Activated naive CD4-positive, alpha-beta T cell treated with anti-CD3 and anti-CD28 coated beads, Interleukin-2, amount 10 ng/mL, durations not matched to agents 7 days and 5 days (primary cell): ENCODE data around the gene BPTF.
A peak's percentile ranks its signal among the peaks of the same experiment; 100 is the strongest.
"Not testable (repeated sequence)": the region's sequence is repeated elsewhere in the genome, so short reads cannot be mapped to it uniquely, and the experiment has no call there.

ENCODE experiments used
- CTCF ChIA-PET: fragments of 350-600 bp; sonication (Branson Sonifier 250); formaldehyde crosslinking; loops from one replicate; lab custom pipeline; 2021; ENCODE audit warnings: antibody characterized with exemption; lab: Charles Lee
- DNase-seq: peaks from one replicate; pipeline ENCODE4 v3.0.0-alpha.2; 2020
- H3K27ac Mint-ChIP-seq: one replicate; pipeline ENCODE4 v1.8.0; 2021; ENCODE audit warnings: mild to moderate bottlenecking, moderate library complexity, mixed read lengths
- H3K27me3 Mint-ChIP-seq: one replicate; pipeline ENCODE4 v1.8.0; 2021; ENCODE audit warnings: mild to moderate bottlenecking, mixed read lengths
- H3K36me3 Mint-ChIP-seq: one replicate; pipeline ENCODE4 v1.8.0; 2021; ENCODE audit warnings: mixed read lengths
- H3K4me1 Mint-ChIP-seq: one replicate; pipeline ENCODE4 v1.8.0; 2021; ENCODE audit warnings: mixed read lengths
- H3K4me3 Mint-ChIP-seq: one replicate; pipeline ENCODE4 v1.8.0; 2021; ENCODE audit warnings: mild to moderate bottlenecking, moderate library complexity, mixed read lengths
- H3K9me3 Mint-ChIP-seq: one replicate; pipeline ENCODE4 v1.8.0; 2021; ENCODE audit warnings: mixed read lengths

The BPTF gene

DNA sequence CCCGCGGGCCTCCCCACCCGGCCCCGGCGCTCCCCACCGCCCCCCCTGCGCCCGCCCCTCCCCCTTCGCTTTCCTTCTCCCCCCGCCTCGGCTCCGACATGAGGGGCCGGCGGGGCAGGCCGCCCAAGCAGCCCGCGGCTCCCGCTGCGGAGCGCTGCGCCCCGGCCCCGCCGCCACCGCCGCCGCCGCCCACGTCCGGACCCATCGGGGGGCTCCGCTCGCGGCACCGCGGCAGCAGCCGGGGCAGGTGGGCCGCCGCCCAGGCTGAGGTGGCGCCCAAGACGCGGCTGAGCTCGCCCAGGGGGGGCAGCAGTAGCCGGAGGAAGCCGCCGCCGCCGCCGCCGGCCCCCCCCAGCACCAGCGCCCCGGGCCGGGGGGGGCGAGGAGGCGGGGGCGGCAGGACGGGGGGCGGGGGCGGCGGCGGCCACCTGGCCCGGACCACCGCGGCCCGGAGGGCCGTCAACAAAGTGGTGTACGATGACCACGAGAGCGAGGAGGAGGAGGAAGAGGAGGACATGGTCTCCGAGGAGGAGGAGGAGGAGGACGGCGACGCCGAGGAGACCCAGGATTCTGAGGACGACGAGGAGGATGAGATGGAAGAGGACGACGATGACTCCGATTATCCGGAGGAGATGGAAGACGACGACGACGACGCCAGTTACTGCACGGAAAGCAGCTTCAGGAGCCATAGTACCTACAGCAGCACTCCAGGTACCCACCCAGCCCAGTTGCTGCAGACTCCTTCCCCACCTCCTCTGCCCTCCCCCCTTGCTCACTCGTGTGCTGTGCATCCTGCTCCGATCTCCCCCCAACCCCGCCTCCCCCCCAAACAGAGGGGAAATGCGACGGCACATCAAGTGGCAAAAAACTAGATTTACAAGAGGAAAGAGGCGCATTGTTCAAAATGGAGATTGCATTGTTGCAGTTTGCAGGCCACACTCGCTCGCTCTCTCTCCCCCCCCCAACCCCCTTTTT, 611 bp downstream of the BPTF start:
- H3K9me3 Mint-ChIP-seq: not testable (repeated sequence)
- Mint-ChIP-seq H3K4me3 (peak overlapping the region; percentile 99), H3K4me1 (peaks cover 43% of the 10 kb centered on the region), H3K36me3 (peaks cover 18% of the 10 kb centered on the region), H3K27me3 (peaks cover 40% of the 10 kb centered on the region), H3K27ac (peak overlapping the region; percentile 99)
- CTCF ChIA-PET: interaction anchor here (0.8 to 2.0 kb wide), 3 partner anchors 26 to 108 kb away, joined by 3 to 6 read pairs (median 5); partner anchors contain the start of gene NOL11
- peak; percentile 77 for DNase-seq

DNA sequence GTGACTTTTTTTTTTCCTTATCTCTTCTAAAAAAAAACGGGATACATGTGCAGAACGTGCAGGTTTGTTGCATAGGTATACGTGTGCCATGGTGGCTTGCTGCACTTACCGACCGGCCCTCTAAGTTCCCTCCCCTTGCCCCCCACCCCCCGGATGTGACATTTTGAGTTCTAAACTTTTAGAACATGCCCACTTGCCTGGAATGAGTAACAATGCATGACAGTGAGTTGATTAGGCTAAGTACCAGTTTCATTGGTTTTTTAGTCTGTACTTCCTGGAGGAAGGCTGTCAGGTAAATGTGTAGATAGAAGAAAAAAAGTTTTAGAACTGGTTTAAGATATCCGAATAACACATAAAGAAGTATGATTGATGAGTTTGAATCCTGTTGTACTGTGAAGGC, 4.0 kb downstream of the BPTF start:
- Mint-ChIP-seq H3K4me3 (peak overlapping the region; percentile 99), H3K36me3 (peaks cover 26% of the 10 kb centered on the region), H3K4me1 (peaks cover 56% of the 10 kb centered on the region), H3K27ac (peak overlapping the region; percentile 68), H3K27me3 (peaks cover 11% of the 10 kb centered on the region), H3K9me3 (no peaks in the 10 kb centered on the region)
- CTCF ChIA-PET: no interaction called here
- peak; percentile 58 for DNase-seq

DNA sequence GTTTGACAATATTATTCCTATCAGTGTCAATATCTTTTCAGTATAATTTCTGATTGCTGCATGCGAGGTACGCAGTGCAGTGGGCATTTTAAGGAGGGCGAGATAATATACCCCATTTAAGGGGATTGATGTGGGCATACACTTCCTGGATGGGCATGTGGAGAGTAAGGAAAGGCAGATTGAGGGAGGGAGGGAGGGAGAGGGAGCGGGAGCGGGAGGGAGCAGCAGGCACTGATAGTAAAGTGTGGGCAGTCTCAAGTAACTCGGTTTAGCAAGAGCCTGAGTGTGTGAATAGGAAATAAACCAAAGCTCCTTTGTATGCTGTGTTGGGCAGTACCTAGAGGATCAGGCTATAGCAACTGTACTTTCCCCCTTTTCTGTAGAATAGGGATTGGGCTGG, 5.1 kb downstream of the BPTF start:
- CTCF ChIA-PET: no interaction called here
- Mint-ChIP-seq H3K27me3 (peaks cover under 1% of the 10 kb centered on the region), H3K4me1 (peaks cover 60% of the 10 kb centered on the region), H3K36me3 (peaks cover 26% of the 10 kb centered on the region), H3K27ac (no peak overlapping the region), H3K4me3 (no peak overlapping the region), H3K9me3 (no peaks in the 10 kb centered on the region)
- DNase-seq: no peak

DNA sequence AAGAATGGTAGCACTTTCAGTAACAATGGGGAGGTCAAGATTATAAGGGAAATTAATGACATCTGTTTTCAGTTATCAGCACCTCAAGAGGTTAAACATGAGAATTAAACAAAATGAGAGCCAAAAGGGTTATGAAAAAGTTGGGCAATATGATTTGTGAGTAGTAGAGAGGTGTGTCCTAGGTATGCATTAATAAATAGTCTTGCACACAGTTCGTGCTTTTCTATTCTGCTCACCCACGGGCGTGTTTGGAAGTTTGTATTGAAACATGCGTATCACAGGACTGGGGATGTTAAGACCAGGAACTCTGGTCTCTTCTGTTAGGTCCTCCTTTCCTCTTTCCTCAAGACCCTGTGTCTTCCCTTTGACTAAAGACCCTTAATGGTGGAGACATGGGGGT, 6.0 kb downstream of the BPTF start:
- H3K36me3 Mint-ChIP-seq: peaks cover 26% of the 10 kb centered on the region
- no peaks in the 10 kb centered on the region for H3K9me3 Mint-ChIP-seq
- H3K27me3 Mint-ChIP-seq: no peaks in the 10 kb centered on the region
- no peak for DNase-seq
- H3K4me3 Mint-ChIP-seq: no peak overlapping the region
- H3K4me1 Mint-ChIP-seq: peaks cover 60% of the 10 kb centered on the region
- H3K27ac Mint-ChIP-seq: no peak overlapping the region
- CTCF ChIA-PET: no interaction called here

DNA sequence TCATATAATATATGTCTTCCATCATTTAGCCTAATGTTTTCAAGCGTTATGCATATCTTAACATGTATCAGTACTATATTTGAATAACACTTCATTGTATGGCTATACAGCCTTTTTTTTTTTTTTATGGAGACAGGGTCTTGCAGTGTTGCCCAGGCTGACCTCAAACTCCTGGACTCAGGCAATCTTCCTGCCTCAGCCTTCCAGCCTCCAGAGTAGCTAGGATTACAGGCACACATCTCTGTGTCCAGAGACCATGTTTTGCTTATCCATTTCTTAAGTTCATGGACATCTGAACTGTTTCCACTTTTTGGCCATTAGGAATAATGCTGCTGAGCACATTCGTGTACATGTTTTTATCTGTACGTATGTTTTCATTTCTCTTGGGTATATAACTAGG, 7.8 kb downstream of the BPTF start:
- Mint-ChIP-seq H3K4me3 (no peak overlapping the region), H3K27ac (no peak overlapping the region), H3K9me3 (no peaks in the 10 kb centered on the region), H3K27me3 (no peaks in the 10 kb centered on the region), H3K36me3 (peaks cover 15% of the 10 kb centered on the region), H3K4me1 (peaks cover 53% of the 10 kb centered on the region)
- CTCF ChIA-PET: no interaction called here
- no peak for DNase-seq

DNA sequence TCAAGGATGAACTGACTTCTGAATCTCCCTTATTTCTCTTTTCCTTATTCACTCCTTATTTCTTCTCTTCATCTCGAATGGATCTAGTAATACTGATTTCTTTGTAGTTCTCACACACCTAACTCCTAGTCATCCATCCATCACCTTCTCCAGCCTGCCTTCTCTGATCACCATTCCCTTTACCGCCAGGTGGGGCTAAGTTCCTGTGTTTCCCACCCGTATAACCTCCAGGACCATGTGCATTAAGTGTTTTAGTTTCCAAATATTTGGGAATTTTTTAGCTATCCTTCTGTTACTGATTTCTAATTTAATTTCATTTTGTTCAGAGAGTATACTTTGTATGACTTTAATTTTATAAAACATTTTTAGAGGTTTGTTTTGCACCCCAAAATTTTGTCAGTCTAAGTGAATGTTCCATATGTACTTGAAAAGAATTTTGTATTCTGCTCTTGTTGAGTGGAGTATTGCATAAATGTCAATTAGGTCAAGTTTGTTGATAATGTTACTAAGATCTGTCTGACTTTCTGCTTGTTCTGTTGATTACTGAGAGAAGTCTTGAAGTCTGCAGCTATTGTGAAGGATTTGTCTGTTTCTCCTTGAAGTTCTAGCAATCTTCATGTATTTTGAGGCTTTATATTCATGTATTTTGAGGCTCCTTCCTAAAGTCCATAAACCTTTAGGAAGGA, 8.8 kb downstream of the BPTF start:
- no peaks in the 10 kb centered on the region for H3K27me3 Mint-ChIP-seq
- H3K36me3 Mint-ChIP-seq: peaks cover 14% of the 10 kb centered on the region
- H3K27ac Mint-ChIP-seq: no peak overlapping the region
- CTCF ChIA-PET: interaction anchor here (0.7 kb wide), 1 partner anchor 33 kb away, joined by 3 read pairs; no protein-coding TSS in a partner anchor
- H3K4me3 Mint-ChIP-seq: no peak overlapping the region
- H3K9me3 Mint-ChIP-seq: no peaks in the 10 kb centered on the region
- H3K4me1 Mint-ChIP-seq: peaks cover 44% of the 10 kb centered on the region
- DNase-seq: no peak

DNA sequence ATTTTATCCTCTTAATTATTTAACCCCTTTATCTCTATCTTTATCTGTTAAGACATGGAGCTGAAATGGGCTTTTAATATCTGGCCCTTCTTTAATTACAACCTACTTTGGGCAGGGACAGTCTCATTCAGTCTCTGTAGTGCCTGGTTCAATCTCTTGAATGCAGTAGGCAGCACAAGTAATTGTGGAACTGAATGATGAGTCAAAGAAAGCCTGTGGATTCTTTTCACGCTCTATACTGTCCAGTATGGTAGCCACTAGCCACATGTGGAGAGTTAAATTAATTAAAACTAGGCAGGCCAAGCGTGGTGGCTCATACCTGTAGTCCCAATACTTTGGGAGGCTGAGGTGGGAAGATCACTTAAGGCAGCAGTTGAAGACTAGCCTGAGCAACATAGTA, 9.3 kb downstream of the BPTF start:
- Mint-ChIP-seq H3K27ac (no peak overlapping the region), H3K36me3 (peaks cover 10% of the 10 kb centered on the region), H3K4me3 (no peak overlapping the region), H3K9me3 (no peaks in the 10 kb centered on the region), H3K27me3 (no peaks in the 10 kb centered on the region), H3K4me1 (peaks cover 40% of the 10 kb centered on the region)
- CTCF ChIA-PET: interaction anchor here (0.7 kb wide), 1 partner anchor 34 kb away, joined by 3 read pairs; no protein-coding TSS in a partner anchor
- no peak for DNase-seq

DNA sequence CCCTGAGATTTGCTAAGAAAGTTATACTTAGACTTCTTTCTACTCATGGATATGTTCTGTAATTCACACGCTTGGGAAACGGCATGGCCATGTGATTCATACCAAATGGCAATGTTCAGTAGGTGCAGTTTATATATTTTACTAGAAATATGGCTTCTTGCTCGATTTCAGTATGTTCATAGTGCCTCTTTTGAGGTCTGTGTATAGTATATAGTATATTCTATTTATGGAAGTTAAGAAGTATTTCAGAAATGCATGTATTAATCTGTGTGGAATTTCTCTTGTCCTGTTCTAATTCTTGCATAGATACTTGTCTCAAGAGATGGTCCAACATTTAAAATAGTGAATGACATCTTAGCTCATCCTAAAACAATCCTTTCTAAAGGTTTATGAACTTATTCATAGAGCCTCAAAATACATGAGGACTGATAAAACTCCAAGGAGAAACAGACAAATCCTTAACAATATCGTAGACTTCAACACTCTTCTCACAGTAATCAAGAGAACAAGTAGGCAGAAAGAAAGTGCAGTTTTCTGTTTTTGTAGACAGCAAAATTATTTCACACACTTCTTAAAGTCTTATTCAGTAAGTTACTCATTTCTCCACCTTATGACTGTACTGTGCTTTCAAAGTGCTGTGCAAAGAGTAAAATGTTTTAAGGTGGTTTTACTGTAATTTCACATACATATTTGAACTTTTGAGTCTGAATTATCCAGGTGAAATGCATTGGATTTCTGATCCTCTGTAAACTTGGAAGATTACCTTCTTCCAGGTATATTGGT, 11.1 kb downstream of the BPTF start:
- H3K4me3 Mint-ChIP-seq: no peak overlapping the region

DNA sequence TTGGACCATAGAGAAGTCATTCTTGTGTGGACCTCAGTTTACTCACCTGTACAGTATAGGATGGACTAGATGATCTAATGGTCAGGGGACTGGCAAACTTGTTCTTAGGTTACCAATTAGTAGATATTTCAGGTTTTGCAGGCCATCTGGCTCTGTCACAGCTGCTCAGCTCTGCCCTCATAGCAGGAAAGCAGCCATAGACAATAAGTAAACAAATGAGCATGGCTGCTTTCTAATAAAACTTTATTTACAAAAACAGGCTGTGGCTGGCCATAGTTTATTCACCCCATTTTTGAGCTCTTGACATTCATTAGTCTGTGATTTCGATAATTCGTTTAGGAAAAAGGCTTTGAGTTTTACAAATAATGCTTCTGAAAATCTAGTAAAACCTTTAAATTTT, 12.7 kb downstream of the BPTF start:
- H3K27ac Mint-ChIP-seq: no peak overlapping the region
- no peaks in the 10 kb centered on the region for H3K9me3 Mint-ChIP-seq
- no peak for DNase-seq
- peaks cover 5% of the 10 kb centered on the region for H3K36me3 Mint-ChIP-seq
- CTCF ChIA-PET: no interaction called here
- H3K4me3 Mint-ChIP-seq: no peak overlapping the region
- peaks cover 30% of the 10 kb centered on the region for H3K4me1 Mint-ChIP-seq
- no peaks in the 10 kb centered on the region for H3K27me3 Mint-ChIP-seq

More for the DNA sequence above, 11.1 kb downstream of the BPTF start:
- H3K27ac Mint-ChIP-seq: no peak overlapping the region
- peaks cover 7% of the 10 kb centered on the region for H3K36me3 Mint-ChIP-seq
- DNase-seq: no peak
- CTCF ChIA-PET: no interaction called here
- no peaks in the 10 kb centered on the region for H3K9me3 Mint-ChIP-seq
- no peaks in the 10 kb centered on the region for H3K27me3 Mint-ChIP-seq
- H3K4me1 Mint-ChIP-seq: peaks cover 30% of the 10 kb centered on the region

DNA sequence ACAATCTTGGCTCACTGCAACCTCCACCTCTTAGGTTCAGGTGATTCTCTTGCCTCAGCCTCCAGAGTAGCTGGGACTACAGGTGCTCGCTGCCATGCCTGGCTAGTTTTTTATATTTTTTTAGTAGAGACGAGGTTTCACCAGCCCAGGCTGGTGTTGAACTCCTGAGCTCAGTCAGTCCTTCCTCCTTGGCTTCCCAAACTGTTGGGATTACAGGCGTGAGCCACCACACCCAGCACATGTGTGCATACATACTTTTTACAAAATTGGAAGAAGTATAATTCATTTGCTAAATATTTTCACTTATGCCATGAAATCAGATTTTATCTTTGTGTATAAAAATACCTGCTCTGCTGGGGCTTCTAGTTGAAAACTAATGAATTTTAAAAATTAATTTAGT, 13.2 kb downstream of the BPTF start:
- CTCF ChIA-PET: no interaction called here
- Mint-ChIP-seq H3K36me3 (peaks cover 5% of the 10 kb centered on the region), H3K27ac (no peak overlapping the region), H3K4me3 (no peak overlapping the region), H3K27me3 (no peaks in the 10 kb centered on the region), H3K9me3 (no peaks in the 10 kb centered on the region), H3K4me1 (peaks cover 26% of the 10 kb centered on the region)
- DNase-seq: no peak

DNA sequence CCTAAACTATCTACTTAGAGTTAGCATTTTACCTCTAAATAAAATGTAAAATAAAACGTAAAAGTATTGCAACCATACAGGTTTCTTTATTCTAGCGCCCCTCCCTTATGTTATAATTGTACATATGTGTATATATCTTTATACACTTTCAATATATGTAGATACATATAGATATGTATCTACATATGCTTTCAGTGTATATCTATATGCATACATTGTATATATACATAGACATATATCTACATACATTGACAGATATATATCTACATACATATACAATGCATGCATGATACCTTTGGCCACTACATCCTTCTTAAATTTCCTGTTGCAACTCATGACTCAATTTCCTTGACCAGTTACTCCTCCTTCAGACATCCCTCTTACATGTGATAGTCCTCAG, 16.7 kb downstream of the BPTF start:
- CTCF ChIA-PET: no interaction called here
- H3K27me3 Mint-ChIP-seq: no peaks in the 10 kb centered on the region
- no peak for DNase-seq
- peaks cover 11% of the 10 kb centered on the region for H3K4me1 Mint-ChIP-seq
- peaks cover 3% of the 10 kb centered on the region for H3K36me3 Mint-ChIP-seq
- no peaks in the 10 kb centered on the region for H3K9me3 Mint-ChIP-seq
- H3K27ac Mint-ChIP-seq: no peak overlapping the region
- H3K4me3 Mint-ChIP-seq: no peak overlapping the region

DNA sequence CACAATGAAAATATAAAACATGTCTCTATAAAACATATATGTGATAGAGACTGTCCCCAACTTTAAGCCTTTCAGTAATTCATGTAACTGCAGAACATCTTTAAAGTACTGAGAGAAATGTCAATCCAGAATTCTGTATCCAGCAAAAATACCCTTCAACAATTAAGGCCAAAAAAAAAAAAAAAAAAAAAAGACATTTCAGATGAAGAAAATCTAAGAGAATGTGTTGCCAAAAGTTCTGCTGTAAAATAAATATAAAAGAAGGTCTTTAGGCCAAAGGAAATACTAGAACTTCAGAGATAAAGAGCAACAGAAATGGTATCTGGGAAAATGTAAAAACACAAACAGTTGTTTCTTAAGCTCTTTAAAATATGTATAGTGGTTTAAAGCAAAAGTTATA, 17.3 kb downstream of the BPTF start:
- peaks cover 9% of the 10 kb centered on the region for H3K4me1 Mint-ChIP-seq
- no peak overlapping the region for H3K27ac Mint-ChIP-seq
- CTCF ChIA-PET: no interaction called here
- DNase-seq: no peak
- H3K36me3 Mint-ChIP-seq: peaks cover 3% of the 10 kb centered on the region
- H3K9me3 Mint-ChIP-seq: no peaks in the 10 kb centered on the region
- H3K4me3 Mint-ChIP-seq: no peak overlapping the region
- no peaks in the 10 kb centered on the region for H3K27me3 Mint-ChIP-seq

DNA sequence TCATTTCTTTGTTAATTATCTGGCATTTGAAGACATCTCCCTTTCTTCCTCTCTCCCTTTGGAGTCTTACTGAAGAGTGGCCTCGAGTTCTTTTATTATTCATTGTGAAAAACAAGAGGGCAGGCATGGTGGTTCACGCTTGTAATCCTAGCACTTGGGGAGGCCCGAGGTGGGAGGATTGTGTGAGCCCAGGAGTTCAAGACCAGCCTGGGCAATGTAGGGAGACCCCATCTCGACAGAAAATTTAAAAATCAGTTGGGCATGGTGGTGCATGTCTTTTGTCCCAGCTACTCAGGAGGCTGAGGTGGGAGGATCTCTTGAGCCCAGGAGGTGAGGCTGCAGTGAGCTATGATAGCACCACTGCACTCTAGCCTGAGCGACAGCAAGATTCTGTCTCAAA, 20.1 kb downstream of the BPTF start:
- CTCF ChIA-PET: no interaction called here
- no peaks in the 10 kb centered on the region for H3K27me3 Mint-ChIP-seq
- H3K4me1 Mint-ChIP-seq: peaks cover 14% of the 10 kb centered on the region
- H3K27ac Mint-ChIP-seq: no peak overlapping the region
- no peaks in the 10 kb centered on the region for H3K9me3 Mint-ChIP-seq
- DNase-seq: no peak
- H3K4me3 Mint-ChIP-seq: no peak overlapping the region
- H3K36me3 Mint-ChIP-seq: peaks cover 14% of the 10 kb centered on the region

DNA sequence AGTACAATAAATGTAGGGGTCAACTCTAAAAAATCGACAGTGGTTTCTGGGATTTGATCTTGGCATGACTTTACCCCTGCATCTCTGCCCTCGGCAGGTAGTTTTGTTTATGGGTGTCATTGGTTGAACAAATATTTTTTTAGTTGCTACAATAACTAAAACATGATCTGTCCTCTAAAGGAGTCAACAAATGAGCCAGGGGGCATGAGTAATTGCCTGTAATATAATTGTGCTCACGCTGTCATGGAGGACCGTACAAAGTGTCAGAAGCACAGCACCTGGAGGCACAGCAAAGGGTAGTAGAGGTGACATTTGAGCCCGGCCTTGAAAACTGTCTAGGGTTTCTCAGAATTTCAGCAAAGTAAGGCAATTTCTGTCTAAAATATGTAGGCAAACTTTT, 22.9 kb downstream of the BPTF start:
- H3K27me3 Mint-ChIP-seq, H3K27ac Mint-ChIP-seq, H3K4me3 Mint-ChIP-seq, H3K9me3 Mint-ChIP-seq, CTCF ChIA-PET, DNase-seq: not testable (repeated sequence)
- H3K36me3 Mint-ChIP-seq: peaks cover 20% of the 10 kb centered on the region
- peaks cover 13% of the 10 kb centered on the region for H3K4me1 Mint-ChIP-seq
